ENCODE data around the gene CYP3A7. TPM values are rescaled to one million over a fixed set of nuclear protein-coding genes. Genes with fewer than 3 reads are reported as not detected.

CYP3A7 gene
- total RNA-seq, 1 experiment from 2014 or later = not detected

DNA sequence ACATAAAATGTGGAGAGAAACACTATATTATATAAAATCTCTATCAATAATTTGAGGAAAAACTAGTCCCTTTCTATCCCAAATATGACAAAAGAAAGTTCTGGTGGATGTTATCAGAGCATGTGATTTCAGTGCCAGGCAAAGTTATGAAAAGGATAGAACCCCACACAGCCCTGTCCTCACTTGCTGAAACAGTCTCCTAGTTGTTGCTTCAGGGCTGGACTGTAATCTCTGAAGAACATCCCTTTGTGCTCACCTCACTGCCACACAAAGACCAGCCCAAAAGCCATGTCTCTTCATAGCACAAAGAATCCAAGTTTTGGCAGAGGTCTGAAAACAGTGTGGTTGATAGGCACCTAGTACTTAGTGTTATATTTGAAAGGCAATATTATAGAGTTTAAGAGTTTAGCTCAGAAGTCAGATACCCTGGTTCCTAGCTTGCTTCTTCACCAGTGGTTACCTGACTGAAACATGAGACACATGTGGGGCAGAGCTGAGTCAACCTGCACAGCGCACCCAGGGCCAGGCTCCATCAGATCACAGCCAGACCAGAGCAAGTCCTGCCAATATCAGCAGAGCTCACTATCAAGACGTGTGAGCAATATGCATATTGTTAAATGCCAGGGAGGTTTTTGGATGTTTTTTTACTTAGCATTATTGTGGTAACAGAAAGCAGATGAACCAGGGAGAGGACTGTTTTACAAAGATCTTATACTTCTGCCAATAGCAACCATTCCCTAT lies 25.0 kb downstream of the CYP3A7 start:
- Mint-ChIP-seq H3K4me1 (ENCODE audit: low read depth, unreplicated experiment) (no peaks in the 10 kb centered on the region), H3K27me3 (ENCODE audit: insufficient read depth, unreplicated experiment) (peaks cover 3% of the 10 kb centered on the region), H3K4me3 (ENCODE audit: unreplicated experiment) (no peak overlapping the region), H3K36me3 (ENCODE audit: insufficient read depth, unreplicated experiment) (no peaks in the 10 kb centered on the region), H3K9me3 (ENCODE audit: unreplicated experiment) (no peaks in the 10 kb centered on the region), H3K27ac (ENCODE audit: unreplicated experiment) (no peak overlapping the region)
- TF ChIP-seq, protein P1, sequence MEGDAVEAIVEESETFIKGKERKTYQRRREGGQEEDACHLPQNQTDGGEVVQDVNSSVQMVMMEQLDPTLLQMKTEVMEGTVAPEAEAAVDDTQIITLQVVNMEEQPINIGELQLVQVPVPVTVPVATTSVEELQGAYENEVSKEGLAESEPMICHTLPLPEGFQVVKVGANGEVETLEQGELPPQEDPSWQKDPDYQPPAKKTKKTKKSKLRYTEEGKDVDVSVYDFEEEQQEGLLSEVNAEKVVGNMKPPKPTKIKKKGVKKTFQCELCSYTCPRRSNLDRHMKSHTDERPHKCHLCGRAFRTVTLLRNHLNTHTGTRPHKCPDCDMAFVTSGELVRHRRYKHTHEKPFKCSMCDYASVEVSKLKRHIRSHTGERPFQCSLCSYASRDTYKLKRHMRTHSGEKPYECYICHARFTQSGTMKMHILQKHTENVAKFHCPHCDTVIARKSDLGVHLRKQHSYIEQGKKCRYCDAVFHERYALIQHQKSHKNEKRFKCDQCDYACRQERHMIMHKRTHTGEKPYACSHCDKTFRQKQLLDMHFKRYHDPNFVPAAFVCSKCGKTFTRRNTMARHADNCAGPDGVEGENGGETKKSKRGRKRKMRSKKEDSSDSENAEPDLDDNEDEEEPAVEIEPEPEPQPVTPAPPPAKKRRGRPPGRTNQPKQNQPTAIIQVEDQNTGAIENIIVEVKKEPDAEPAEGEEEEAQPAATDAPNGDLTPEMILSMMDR (IDR thresholded peaks at IDR 0.05; ENCODE audit: insufficient read depth in 1 of 2, low read depth in 1 of 2, low read length in 1 of 2, severe bottlenecking in 1 of 2, unreplicated experiment in 1 of 2) = no peak
- Histone ChIP-seq H3K4me3 (ENCODE audit: low read depth, low read length) (no peak overlapping the region), H3K4me1 (no peaks in the 10 kb centered on the region), H3K36me3 (ENCODE audit: control insufficient read depth, insufficient read depth, low read length) (no peaks in the 10 kb centered on the region), H3K27me3 (replicated peaks; ENCODE audit: control insufficient read depth, insufficient read depth, low read length) (no peaks in the 10 kb centered on the region), H3K9me3 (no peaks in the 10 kb centered on the region)
- intact Hi-C loops (cut with micrococcal nuclease; ENCODE audit: unreplicated experiment) = no loop called here
- ChIA-PET POLR2A (no interaction called here), CTCF (no interaction called here)
- no peak for DNase-seq
- BruUV-seq (replicated peaks) = no TSS peak

DNA sequence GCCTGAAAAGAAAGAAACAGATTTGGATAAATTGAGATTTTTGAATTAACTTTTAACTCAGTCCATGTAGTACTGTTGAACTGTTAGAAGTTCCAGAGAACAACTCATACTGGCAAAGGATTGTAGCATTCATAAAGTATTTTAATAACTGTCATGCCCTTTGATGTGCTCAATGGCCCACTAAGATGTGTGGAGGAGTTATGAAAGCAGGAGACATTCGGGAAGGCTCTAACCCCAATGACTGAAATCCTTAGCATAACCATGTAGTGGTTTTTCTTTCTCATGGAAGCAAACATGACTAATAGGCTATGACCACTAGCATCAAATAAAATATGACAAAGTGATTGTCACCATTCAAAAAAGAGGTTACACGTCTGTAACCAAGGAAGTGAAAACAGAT lies 25.7 kb downstream of the CYP3A7 start:
- Histone ChIP-seq H3K36me3 (ENCODE audit: control insufficient read depth, insufficient read depth, low read length) (no peaks in the 10 kb centered on the region), H3K9me3 (no peaks in the 10 kb centered on the region), H3K4me3 (ENCODE audit: low read depth, low read length) (no peak overlapping the region), H3K27me3 (replicated peaks; ENCODE audit: control insufficient read depth, insufficient read depth, low read length) (no peaks in the 10 kb centered on the region), H3K4me1 (no peaks in the 10 kb centered on the region)
- no TSS peak for BruUV-seq (replicated peaks)
- Mint-ChIP-seq H3K9me3 (ENCODE audit: unreplicated experiment) (no peaks in the 10 kb centered on the region), H3K27ac (ENCODE audit: unreplicated experiment) (no peak overlapping the region), H3K27me3 (ENCODE audit: insufficient read depth, unreplicated experiment) (peaks cover 2% of the 10 kb centered on the region), H3K4me3 (ENCODE audit: unreplicated experiment) (no peak overlapping the region), H3K36me3 (ENCODE audit: insufficient read depth, unreplicated experiment) (no peaks in the 10 kb centered on the region), H3K4me1 (ENCODE audit: low read depth, unreplicated experiment) (no peaks in the 10 kb centered on the region)
- intact Hi-C loops (cut with micrococcal nuclease; ENCODE audit: unreplicated experiment) = no loop called here
- ChIA-PET POLR2A (no interaction called here), CTCF (no interaction called here)
- TF ChIP-seq, protein P1 (IDR thresholded peaks at IDR 0.05; ENCODE audit: insufficient read depth in 1 of 2, low read depth in 1 of 2, low read length in 1 of 2, severe bottlenecking in 1 of 2, unreplicated experiment in 1 of 2) = no peak
- no peak for DNase-seq

DNA sequence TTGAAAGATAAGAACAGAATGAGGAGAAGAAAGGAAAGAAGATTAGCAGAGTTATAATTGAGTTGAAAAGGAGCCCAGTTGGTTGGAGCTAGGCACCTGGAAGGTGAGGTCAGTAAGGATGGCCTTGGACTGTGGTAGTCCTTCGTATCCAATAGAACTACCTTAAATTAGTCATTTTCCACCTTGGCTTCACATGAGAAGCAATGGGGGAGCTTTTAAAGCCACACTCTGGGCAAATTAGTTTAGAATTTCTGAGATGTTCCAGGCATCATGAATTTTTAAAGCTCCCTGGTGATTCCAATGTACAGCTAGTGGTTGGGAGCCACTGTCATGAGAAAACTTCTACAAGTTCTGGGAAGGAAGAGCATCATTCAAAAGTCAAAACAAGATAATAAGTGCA lies 27.9 kb downstream of the CYP3A7 start:
- Histone ChIP-seq H3K36me3 (ENCODE audit: control insufficient read depth, insufficient read depth, low read length) (no peaks in the 10 kb centered on the region), H3K4me1 (no peaks in the 10 kb centered on the region), H3K4me3 (ENCODE audit: low read depth, low read length) (no peak overlapping the region), H3K27me3 (replicated peaks; ENCODE audit: control insufficient read depth, insufficient read depth, low read length) (no peaks in the 10 kb centered on the region), H3K9me3 (no peaks in the 10 kb centered on the region)
- no peak overlapping the region for H3K4me3 Mint-ChIP-seq (ENCODE audit: unreplicated experiment)
- no peaks in the 10 kb centered on the region for H3K4me1 Mint-ChIP-seq (ENCODE audit: low read depth, unreplicated experiment)
- no TSS peak for BruUV-seq (replicated peaks)
- TF ChIP-seq, protein P1 (IDR thresholded peaks at IDR 0.05; ENCODE audit: insufficient read depth in 1 of 2, low read depth in 1 of 2, low read length in 1 of 2, severe bottlenecking in 1 of 2, unreplicated experiment in 1 of 2) = no peak
- no peaks in the 10 kb centered on the region for H3K36me3 Mint-ChIP-seq (ENCODE audit: insufficient read depth, unreplicated experiment)
- no peak overlapping the region for H3K27ac Mint-ChIP-seq (ENCODE audit: unreplicated experiment)
- H3K9me3 Mint-ChIP-seq (ENCODE audit: unreplicated experiment) = no peaks in the 10 kb centered on the region
- ChIA-PET CTCF (no interaction called here), POLR2A (no interaction called here)
- intact Hi-C loops (cut with micrococcal nuclease; ENCODE audit: unreplicated experiment) = no loop called here
- DNase-seq = no peak
- no peaks in the 10 kb centered on the region for H3K27me3 Mint-ChIP-seq (ENCODE audit: insufficient read depth, unreplicated experiment)

All from Caco-2 (cell line).